Tibial nerve (tissue), 4 donors: Measurements from ENCODE around the gene C16orf96. TPM values are rescaled to one million over a fixed set of nuclear protein-coding genes. Genes with fewer than 3 reads are reported as not detected.

Source experiments
- DNase-seq, 2 donors: peaks; one replicate each; pipeline ENCODE4 v3.0.0-alpha.2; 2019; ENCODE audit warnings: low spot score in 2 of 2
- H3K27ac ChIP-seq, 4 donors: fragments of 200-600 bp; sonication (generic) in 3 of 4; one replicate each; pipeline ENCODE4 v1.5.1; 2017 to 2019; ENCODE audit warnings: mild to moderate bottlenecking in 1 of 4
- H3K27me3 ChIP-seq, 2 donors: fragments of 200-600 bp; sonication (generic) in 1 of 2; one replicate each; pipeline versions ENCODE4 v1.5.1 to v1.6.0; 2017 to 2019
- H3K36me3 ChIP-seq, 3 donors: fragments of 200-600 bp; sonication (generic); one replicate each; pipeline ENCODE4 v1.5.1; 2018 to 2019
- H3K4me1 ChIP-seq, 4 donors: fragments of 200-600 bp; sonication (generic) in 3 of 4; one replicate each; pipeline ENCODE4 v1.5.1; 2017 to 2019
- H3K4me3 ChIP-seq, 4 donors: fragments of 200-600 bp; sonication (generic) in 3 of 4; one replicate each; pipeline ENCODE4 v1.5.1; 2017 to 2019; ENCODE audit warnings: mild to moderate bottlenecking in 1 of 4, moderate library complexity in 1 of 4
- H3K9me3 ChIP-seq, 4 donors: fragments of 200-600 bp; sonication (generic) in 3 of 4; one replicate each; pipeline ENCODE4 v1.5.1; 2017 to 2019
- EP300 ChIP-seq, 2 donors: sonication (generic); formaldehyde crosslinking; IDR thresholded peaks; one replicate each; pipeline ENCODE4 v1.6.1; 2017; ENCODE audit warnings: antibody characterized with exemption in 2 of 2, mild to moderate bottlenecking in 1 of 2
- POLR2A ChIP-seq, 2 donors: fragments of 450-650 bp; IDR thresholded peaks; one replicate each; pipeline ENCODE4 v1.6.1; 2017; ENCODE audit warnings: antibody characterized with exemption in 2 of 2, mild to moderate bottlenecking in 2 of 2, moderate library complexity in 2 of 2
- whole genome bisulfite sequencing, 2 donors: methylation state at CpG; one replicate each; pipeline ENCODE4 v1.1.5; 2018; 5-methylcytosine and 5-hydroxymethylcytosine counted together
- total RNA-seq, 4 donors: library from RNA; depleted of rRNA; stranded (reverse); fragments of >200 nt; gene quantifications; one replicate each; pipeline ENCODE4 v1.1.0, GENCODE V29; 2016
- TF ChIP-seq, protein P1 (sequence below), 5 experiments: fragments of 200-600 bp in 3 of 5; fragments of 450-650 bp in 2 of 5; sonication (generic) in 3 of 5; IDR thresholded peaks; one replicate each; pipeline ENCODE4 v1.5.1; 2016 to 2019; ENCODE audit warnings: antibody characterized with exemption in 5 of 5, mild to moderate bottlenecking in 3 of 5, moderate library complexity in 2 of 5

The C16orf96 gene
- total RNA-seq, 4 donors from 2014 or later = 0.20 to 0.21 TPM; not detected in 2

- Histone ChIP-seq H3K4me3 (no peak overlapping the region), H3K27me3 (no peaks in the 10 kb centered on the region), H3K36me3 (peaks cover 0 to 40% (median 4%) of the 10 kb centered on the region in 3 donors), H3K4me1 (peaks cover 0 to 29% (median 7%) of the 10 kb centered on the region in 4 donors), H3K27ac (no peak overlapping the region), H3K9me3 (no peaks in the 10 kb centered on the region)
- TF ChIP-seq POLR2A (IDR thresholded peaks at IDR 0.05) (no peak), EP300 (IDR thresholded peaks at IDR 0.05) (no peak)
- TF ChIP-seq, protein P1, sequence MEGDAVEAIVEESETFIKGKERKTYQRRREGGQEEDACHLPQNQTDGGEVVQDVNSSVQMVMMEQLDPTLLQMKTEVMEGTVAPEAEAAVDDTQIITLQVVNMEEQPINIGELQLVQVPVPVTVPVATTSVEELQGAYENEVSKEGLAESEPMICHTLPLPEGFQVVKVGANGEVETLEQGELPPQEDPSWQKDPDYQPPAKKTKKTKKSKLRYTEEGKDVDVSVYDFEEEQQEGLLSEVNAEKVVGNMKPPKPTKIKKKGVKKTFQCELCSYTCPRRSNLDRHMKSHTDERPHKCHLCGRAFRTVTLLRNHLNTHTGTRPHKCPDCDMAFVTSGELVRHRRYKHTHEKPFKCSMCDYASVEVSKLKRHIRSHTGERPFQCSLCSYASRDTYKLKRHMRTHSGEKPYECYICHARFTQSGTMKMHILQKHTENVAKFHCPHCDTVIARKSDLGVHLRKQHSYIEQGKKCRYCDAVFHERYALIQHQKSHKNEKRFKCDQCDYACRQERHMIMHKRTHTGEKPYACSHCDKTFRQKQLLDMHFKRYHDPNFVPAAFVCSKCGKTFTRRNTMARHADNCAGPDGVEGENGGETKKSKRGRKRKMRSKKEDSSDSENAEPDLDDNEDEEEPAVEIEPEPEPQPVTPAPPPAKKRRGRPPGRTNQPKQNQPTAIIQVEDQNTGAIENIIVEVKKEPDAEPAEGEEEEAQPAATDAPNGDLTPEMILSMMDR (IDR thresholded peaks at IDR 0.05) = no peak
- no peak for DNase-seq
- WGBS, 2 donors = 90 to 93% methylated on average over 21 to 22 of the region's 22 CpGs
Observed at GRCh38 chr16:4607841-4608703, 51.9 kb downstream of the C16orf96 start.

- Histone ChIP-seq H3K4me1 (peaks cover 0 to 35% (median 13%) of the 10 kb centered on the region in 4 donors), H3K27me3 (no peaks in the 10 kb centered on the region), H3K9me3 (no peaks in the 10 kb centered on the region), H3K36me3 (peaks cover 0 to 40% (median 4%) of the 10 kb centered on the region in 3 donors), H3K4me3 (no peak overlapping the region), H3K27ac (no peak overlapping the region)
- 84 to 89% methylated on average over 8 of the region's 8 CpGs for WGBS, 2 donors
- TF ChIP-seq, protein P1 (IDR thresholded peaks at IDR 0.05) = no peak
- TF ChIP-seq EP300 (IDR thresholded peaks at IDR 0.05) (no peak), POLR2A (IDR thresholded peaks at IDR 0.05) (no peak)
- no peak for DNase-seq
Observed at GRCh38 chr16:4608704-4608980, 52.5 kb downstream of the C16orf96 start.

GRCh38 chr16:4609200-4610010 lies 53.3 kb downstream of the C16orf96 start:
- no peak for DNase-seq
- TF ChIP-seq EP300 (IDR thresholded peaks at IDR 0.05) (no peak), POLR2A (IDR thresholded peaks at IDR 0.05) (no peak)
- TF ChIP-seq, protein P1 (IDR thresholded peaks at IDR 0.05) = no peak
- H3K27me3 ChIP-seq = no peaks in the 10 kb centered on the region
- WGBS, 2 donors = 82% methylated on average over 28 to 34 of the region's 45 CpGs
- H3K4me3 ChIP-seq = no peak overlapping the region
- no peak overlapping the region for H3K27ac ChIP-seq
- peaks cover 0 to 37% (median 16%) of the 10 kb centered on the region in 4 donors for H3K4me1 ChIP-seq
- H3K9me3 ChIP-seq = no peaks in the 10 kb centered on the region
- peaks cover 0 to 40% (median 4%) of the 10 kb centered on the region in 3 donors for H3K36me3 ChIP-seq

DNA sequence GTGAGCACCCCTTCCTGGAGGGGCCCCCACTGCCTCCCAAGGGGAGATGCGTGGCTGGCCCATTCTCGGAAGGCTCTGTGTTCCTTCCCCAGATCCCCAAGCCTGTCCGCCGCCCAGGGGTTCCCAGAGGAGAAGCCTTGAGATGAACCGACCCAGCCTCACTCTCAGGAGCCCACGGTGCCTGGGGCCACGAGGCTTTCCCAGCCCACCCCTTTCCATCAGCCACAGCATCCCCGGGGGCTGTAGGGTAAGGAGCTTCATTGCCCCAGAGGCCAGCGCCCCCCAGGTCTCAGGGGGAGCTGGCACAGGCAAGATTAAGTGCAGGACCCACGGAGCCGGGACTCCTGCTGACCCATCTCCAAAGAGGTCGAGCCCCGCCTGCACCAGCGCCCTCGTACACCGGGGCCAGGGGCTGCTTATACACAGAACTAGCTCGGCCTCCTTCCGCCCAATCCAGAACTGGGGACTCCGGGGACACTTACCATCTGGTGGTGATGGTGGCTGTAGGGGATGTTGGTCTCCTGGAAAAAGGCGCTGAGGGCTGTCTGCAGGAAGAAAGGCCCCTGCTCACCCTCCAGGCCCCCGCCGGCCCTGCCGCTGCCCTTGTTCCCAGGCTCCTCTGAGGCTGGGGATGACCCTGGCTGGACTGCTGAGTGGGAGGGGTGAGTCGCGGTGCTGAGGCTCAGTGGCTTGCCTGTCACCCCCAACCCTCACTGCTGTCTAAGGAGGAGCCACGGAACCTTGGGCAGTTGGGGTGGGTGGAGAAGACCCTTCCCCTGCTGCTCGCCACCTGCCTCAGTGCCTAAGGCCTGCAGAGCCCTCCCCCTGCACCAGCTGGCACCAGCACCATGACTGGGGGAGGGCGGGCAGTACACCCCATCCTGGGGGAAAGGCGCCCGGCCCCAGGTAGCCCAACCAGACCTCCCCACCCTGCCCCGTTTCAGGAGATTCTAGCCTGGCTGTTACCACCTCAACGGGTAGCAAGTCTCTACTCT lies 54.2 kb downstream of the C16orf96 start:
- DNase-seq = no peak
- no peaks in the 10 kb centered on the region for H3K27me3 ChIP-seq
- TF ChIP-seq EP300 (IDR thresholded peaks at IDR 0.05) (no peak), POLR2A (IDR thresholded peaks at IDR 0.05) (no peak)
- TF ChIP-seq, protein P1 (IDR thresholded peaks at IDR 0.05) = no peak
- H3K4me1 ChIP-seq = peaks cover 0 to 43% (median 18%) of the 10 kb centered on the region in 4 donors
- H3K4me3 ChIP-seq = no peak overlapping the region
- no peak overlapping the region for H3K27ac ChIP-seq
- peaks cover 0 to 40% (median 4%) of the 10 kb centered on the region in 3 donors for H3K36me3 ChIP-seq
- H3K9me3 ChIP-seq = no peaks in the 10 kb centered on the region
- 79% methylated on average over 22 to 31 of the region's 32 CpGs for WGBS, 2 donors
